Measurements from ENCODE around the gene ERC2.

Gene ERC2

GRCh38 chr3:55622733-55623132 is 845.5 kb downstream of the ERC2 start:
- no peak for DNase-seq

DNA sequence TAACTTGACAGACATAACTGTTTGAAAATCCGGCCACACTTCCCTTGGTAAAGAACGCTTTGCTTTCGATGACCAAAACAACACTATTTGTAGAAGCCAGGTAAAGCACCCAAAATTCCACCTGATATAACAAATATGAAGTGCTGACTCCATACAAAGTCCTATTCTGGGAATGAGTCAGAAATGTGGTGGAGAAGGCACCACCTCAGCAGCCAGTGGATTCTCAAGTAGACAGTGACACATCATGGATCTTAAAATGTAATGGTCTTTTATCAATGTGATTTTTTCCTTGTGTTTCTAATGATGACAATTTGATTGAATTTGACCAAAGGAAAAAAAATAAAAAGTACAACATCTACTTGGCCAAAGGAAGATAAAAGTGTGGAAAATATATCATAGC is 846.2 kb downstream of the ERC2 start:
- no peak for DNase-seq

GRCh38 chr3:55621648-55622047 is 846.6 kb downstream of the ERC2 start:
- DNase-seq = no peak

- DNase-seq = no peak
Observed at GRCh38 chr3:55621026-55621422, 847.2 kb downstream of the ERC2 start.

- no peak for DNase-seq
Observed at GRCh38 chr3:55620351-55621025, 847.8 kb downstream of the ERC2 start.

DNA sequence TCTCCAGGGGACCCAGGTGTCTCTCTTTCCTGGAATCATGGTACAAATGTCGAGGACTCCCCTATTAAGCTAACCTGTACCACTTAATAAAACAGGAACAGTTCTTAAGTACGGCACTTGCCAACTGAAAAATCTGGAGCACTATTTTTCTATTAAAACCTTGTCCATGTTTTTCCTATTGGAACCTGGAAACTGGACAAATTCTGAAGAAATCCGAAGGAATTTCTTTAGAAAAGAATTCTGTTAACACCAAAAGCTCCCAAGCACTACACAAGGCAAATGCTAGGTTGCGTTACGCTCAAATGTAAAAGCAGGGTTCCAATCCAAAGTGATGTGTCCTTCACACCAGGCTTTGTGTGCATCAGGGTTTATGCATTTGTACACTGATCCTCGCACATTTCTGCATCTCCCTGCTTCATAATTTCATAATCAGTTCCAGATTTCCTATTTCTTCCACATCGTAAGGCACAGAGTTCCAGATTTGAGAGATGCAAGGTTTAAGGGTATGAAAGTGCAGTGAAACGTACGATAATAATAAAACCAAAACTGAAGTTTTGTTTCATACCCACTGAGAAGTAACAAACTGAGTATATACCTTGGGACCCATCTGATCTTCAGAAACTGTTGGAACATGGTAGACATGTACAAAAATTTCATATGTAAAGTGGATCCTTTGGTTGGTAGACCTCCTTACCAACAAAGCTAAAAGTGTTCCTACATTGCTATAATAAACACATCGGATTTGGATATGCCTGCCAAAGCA is 849.0 kb downstream of the ERC2 start:
- DNase-seq = no peak

DNA sequence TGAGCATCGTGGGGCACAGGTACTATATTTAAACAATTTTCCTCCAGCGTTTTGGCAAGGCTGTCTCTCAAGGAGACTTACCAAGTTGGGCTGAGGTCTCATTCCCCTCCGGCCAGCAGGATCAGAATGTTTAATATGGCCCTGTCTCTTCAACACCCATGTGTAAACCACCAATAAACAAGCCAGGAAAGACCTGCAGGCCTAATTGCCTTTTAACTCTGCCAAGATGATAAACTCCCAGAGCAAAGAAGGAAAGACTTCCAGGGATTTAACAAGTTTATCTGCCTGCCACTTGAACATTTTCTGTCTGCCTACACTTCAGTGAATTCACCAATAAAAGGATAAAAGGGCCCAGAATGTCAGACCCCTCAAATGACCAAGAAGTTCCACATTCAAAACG is 850.9 kb downstream of the ERC2 start:
- no peak for DNase-seq

GRCh38 chr3:55616803-55617202 is 851.5 kb downstream of the ERC2 start:
- no peak for DNase-seq

- DNase-seq = no peak
Observed at GRCh38 chr3:55615694-55616295, 852.5 kb downstream of the ERC2 start.

DNA sequence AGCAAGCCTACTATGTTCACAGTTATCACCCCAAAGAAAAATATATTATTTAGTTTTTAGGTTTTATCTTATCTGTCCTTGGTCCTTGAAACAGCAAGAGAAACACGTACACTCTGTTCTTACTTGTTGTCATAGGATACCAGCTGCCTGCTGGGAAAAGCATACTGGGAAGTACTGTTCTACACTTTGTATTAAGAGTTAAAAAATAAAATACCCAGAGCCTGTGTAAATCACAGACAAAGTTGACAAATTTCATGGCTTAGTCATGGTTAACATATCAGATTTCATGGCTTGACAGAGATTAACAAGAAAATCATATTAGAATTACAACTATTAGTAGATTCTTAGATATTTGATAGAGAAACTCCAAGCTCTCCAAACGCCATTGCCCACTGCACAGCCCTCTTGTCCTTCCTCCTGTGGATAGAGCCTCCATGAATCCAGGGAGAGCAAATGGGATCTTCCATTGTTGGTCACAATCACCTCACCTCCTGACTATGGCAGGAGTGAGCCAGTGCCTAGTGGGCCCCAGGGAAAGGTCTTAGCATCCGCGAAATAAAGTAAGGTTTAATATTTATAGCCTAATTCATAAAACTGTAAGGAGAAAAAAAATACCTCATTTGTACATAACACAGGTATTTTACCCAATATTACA is 853.1 kb downstream of the ERC2 start:
- no peak for DNase-seq

GRCh38 chr3:55611121-55611520 is 857.1 kb downstream of the ERC2 start:
- DNase-seq = no peak

- no peak for DNase-seq
Observed at GRCh38 chr3:55609230-55609827, 858.9 kb downstream of the ERC2 start.

- DNase-seq = no peak
Observed at GRCh38 chr3:55608301-55608937, 859.8 kb downstream of the ERC2 start.

- DNase-seq = no peak
Observed at GRCh38 chr3:55607844-55608243, 860.4 kb downstream of the ERC2 start.

- DNase-seq = no peak
Observed at GRCh38 chr3:55607175-55607574, 861.1 kb downstream of the ERC2 start.

DNA sequence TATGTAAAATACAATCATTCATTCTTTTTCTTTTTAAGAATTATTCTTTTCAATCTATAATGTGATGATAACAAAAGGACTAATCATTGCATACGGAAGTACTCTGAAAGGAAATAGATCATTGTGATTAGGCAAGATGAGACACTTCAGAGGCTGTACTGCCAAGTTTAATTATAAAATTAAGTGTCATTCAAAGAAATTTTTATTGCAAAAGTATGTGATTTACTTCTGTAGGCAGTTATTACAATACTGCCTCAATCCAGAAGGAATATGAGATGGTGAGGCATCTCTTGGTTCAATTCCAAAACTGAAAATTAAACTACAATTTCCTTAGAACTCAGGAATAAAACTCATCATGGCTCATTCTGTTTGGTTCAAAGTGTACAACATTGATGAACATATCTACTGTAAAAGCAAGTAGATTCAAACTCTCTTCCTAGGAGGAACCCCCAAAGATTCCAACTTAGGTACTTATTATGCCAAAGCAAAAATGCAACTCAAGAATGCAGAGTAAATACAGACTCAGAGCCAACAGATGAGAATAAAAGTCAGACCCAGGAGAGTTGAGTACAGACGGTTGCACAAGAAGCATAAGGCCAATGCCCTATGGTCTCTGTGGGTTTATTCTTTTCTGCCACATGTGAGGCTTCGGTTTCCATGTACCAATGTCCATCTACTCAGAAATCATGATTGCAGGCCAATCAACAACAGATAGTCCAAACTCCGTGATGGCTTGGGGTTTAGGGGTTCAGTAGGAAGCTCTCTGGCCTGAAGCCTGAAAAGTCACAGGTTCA is 862.6 kb downstream of the ERC2 start:
- DNase-seq = no peak

DNA sequence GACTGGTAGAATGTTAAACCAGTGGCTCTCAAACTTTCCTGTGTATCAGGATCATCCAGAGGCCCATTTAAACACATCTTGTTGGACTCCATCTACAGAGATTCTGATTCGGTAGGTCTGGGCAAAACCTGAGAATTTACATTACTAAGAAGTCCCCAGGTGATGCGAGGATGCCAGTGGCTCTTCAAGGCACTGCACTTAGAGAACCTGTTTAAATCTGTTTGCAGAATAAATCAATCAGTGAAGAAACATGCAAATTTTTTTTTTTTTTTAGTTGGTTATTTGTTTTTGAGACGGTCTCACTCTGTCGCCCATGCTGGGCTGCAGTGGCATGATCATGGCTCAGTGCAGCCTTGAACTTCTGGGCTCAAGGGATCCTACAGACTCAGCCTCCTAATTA is 863.4 kb downstream of the ERC2 start:
- no peak for DNase-seq

GRCh38 chr3:55604402-55604801 is 863.9 kb downstream of the ERC2 start:
- DNase-seq = no peak

GRCh38 chr3:55601366-55602080 is 866.7 kb downstream of the ERC2 start:
- DNase-seq = no peak

- DNase-seq = no peak
Observed at GRCh38 chr3:55598224-55598623, 870.0 kb downstream of the ERC2 start.

- no peak for DNase-seq
Observed at GRCh38 chr3:55597641-55598040, 870.6 kb downstream of the ERC2 start.

Data from activated CD8-positive, alpha-beta memory T cell treated with anti-CD3 and anti-CD28 coated beads, Interleukin-2, amount 50 U/mL, for 4 hours (primary cell).